Glutamatergic neuron (in vitro differentiated cells): ENCODE data around the gene GNLY. TPM values are rescaled to one million over a fixed set of nuclear protein-coding genes. Genes with fewer than 3 reads are reported as not detected.

Source experiments
- DNase-seq: peaks from one replicate; pipeline ENCODE4 v3.0.0; 2022
- H3K27ac Mint-ChIP-seq: one replicate; pipeline ENCODE4 v1.8.0; 2020; ENCODE audit warnings: mild to moderate bottlenecking, mixed read lengths, inconsistent platforms; ENCODE audit not compliant: unreplicated experiment
- H3K27me3 Mint-ChIP-seq: one replicate; pipeline ENCODE4 v1.8.0; 2020; ENCODE audit warnings: mild to moderate bottlenecking, moderate library complexity, mixed read lengths, inconsistent platforms; ENCODE audit not compliant: unreplicated experiment
- H3K36me3 Mint-ChIP-seq: one replicate; pipeline ENCODE4 v1.8.0; 2020; ENCODE audit warnings: mild to moderate bottlenecking, mixed read lengths, inconsistent platforms; ENCODE audit not compliant: unreplicated experiment
- H3K4me1 Mint-ChIP-seq: one replicate; pipeline ENCODE4 v1.8.0; 2020; ENCODE audit warnings: mild to moderate bottlenecking, low read depth, mixed read lengths, inconsistent platforms; ENCODE audit not compliant: unreplicated experiment
- H3K4me3 Mint-ChIP-seq: one replicate; pipeline ENCODE4 v1.8.0; 2020; ENCODE audit warnings: mild to moderate bottlenecking, mixed read lengths, inconsistent platforms; ENCODE audit not compliant: unreplicated experiment
- H3K9me3 Mint-ChIP-seq: one replicate; pipeline ENCODE4 v1.8.0; 2020; ENCODE audit warnings: mild to moderate bottlenecking, moderate library complexity, mixed read lengths, inconsistent platforms; ENCODE audit not compliant: unreplicated experiment
- CTCF ChIP-seq: fragments of 200-600 bp; sonication (generic); IDR thresholded peaks from one replicate; pipeline ENCODE4 v1.5.0; 2021; ENCODE audit not compliant: partially characterized antibody, unreplicated experiment
- total RNA-seq: library from RNA; stranded (reverse); fragmentation: NEBNext Ultra II Directional; extraction: Animal tissue kit (Norgen Biotek cat#: 25700); gene quantifications from one replicate; pipeline ENCODE4 v1.2.1, GENCODE V29; 2021; ENCODE audit not compliant: unreplicated experiment

The GNLY gene
- total RNA-seq, 1 donor from 2014 or later: not detected

- DNase-seq: no peak
Observed at GRCh38 chr2:85709401-85709811, 15.2 kb downstream of the GNLY start.

GRCh38 chr2:85710687-85711577 lies 16.8 kb downstream of the GNLY start:
- Mint-ChIP-seq H3K27me3 (no peaks in the 10 kb centered on the region), H3K27ac (no peak overlapping the region), H3K4me3 (no peak overlapping the region), H3K36me3 (no peaks in the 10 kb centered on the region), H3K4me1 (no peaks in the 10 kb centered on the region), H3K9me3 (peaks cover 1% of the 10 kb centered on the region)
- no peak for DNase-seq
- no peak for TF ChIP-seq CTCF

More at GRCh38 chr2:85709401-85709811, 15.2 kb downstream of the GNLY start:
- H3K9me3 Mint-ChIP-seq: peaks cover 1% of the 10 kb centered on the region
- no peak overlapping the region for H3K27ac Mint-ChIP-seq
- no peak for TF ChIP-seq CTCF
- no peaks in the 10 kb centered on the region for H3K4me1 Mint-ChIP-seq
- no peaks in the 10 kb centered on the region for H3K36me3 Mint-ChIP-seq
- H3K4me3 Mint-ChIP-seq: no peak overlapping the region
- no peaks in the 10 kb centered on the region for H3K27me3 Mint-ChIP-seq

GRCh38 chr2:85711578-85712060 lies 17.5 kb downstream of the GNLY start:
- H3K27me3 Mint-ChIP-seq: no peaks in the 10 kb centered on the region
- H3K36me3 Mint-ChIP-seq: no peaks in the 10 kb centered on the region
- TF ChIP-seq CTCF: no peak
- H3K4me1 Mint-ChIP-seq: no peaks in the 10 kb centered on the region
- no peak overlapping the region for H3K4me3 Mint-ChIP-seq
- H3K27ac Mint-ChIP-seq: no peak overlapping the region
- DNase-seq: no peak
- H3K9me3 Mint-ChIP-seq: peaks cover 1% of the 10 kb centered on the region

- H3K4me1 Mint-ChIP-seq: peaks cover under 1% of the 10 kb centered on the region
- no peaks in the 10 kb centered on the region for H3K36me3 Mint-ChIP-seq
- no peak for DNase-seq
- H3K27ac Mint-ChIP-seq: no peak overlapping the region
- no peak overlapping the region for H3K4me3 Mint-ChIP-seq
- TF ChIP-seq CTCF: no peak
- peaks cover 1% of the 10 kb centered on the region for H3K9me3 Mint-ChIP-seq
- H3K27me3 Mint-ChIP-seq: no peaks in the 10 kb centered on the region
Observed at GRCh38 chr2:85712336-85712735, 18.2 kb downstream of the GNLY start.
